Measurements from ENCODE around the gene IZUMO1. TPM values are rescaled to one million over a fixed set of nuclear protein-coding genes. Genes with fewer than 3 reads are reported as not detected.

IZUMO1 gene
- polyA plus RNA-seq, 1 donor from 2014 or later: not detected

- Histone ChIP-seq H3K4me3 (ENCODE audit: low read length) (no peak overlapping the region), H3K9me3 (ENCODE audit: low read length) (no peaks in the 10 kb centered on the region), H3F3A (ENCODE audit: insufficient read depth, low read length, poor library complexity, severe bottlenecking) (no peaks in the 10 kb centered on the region), H3K27me3 (ENCODE audit: insufficient read depth, low read depth, low read length) (no peaks in the 10 kb centered on the region), H3K27ac (ENCODE audit: low read length) (no peak overlapping the region), H3K9ac (ENCODE audit: low read length) (no peak overlapping the region), H3K9me2 (ENCODE audit: insufficient read depth, low read length) (no peaks in the 10 kb centered on the region), H3K36me3 (ENCODE audit: insufficient read depth, low read length) (no peaks in the 10 kb centered on the region), H4K20me1 (ENCODE audit: insufficient read depth) (no peaks in the 10 kb centered on the region), H3K79me2 (replicated peaks; ENCODE audit: insufficient read depth, low read length) (no peaks in the 10 kb centered on the region), H2AFZ (ENCODE audit: low read depth, low read length) (no peak overlapping the region), H3K4me2 (ENCODE audit: low read length) (no peak overlapping the region)
- no peak for TF ChIP-seq EP300 (conservative IDR thresholded peaks at IDR 0.05; ENCODE audit: poor library complexity, severe bottlenecking)
- TF ChIP-seq EZH2 (IDR thresholded peaks at IDR 0.05; ENCODE audit: borderline replicate concordance, insufficient read depth, low read length, poor library complexity, severe bottlenecking): no peak
- TF ChIP-seq, protein P1, sequence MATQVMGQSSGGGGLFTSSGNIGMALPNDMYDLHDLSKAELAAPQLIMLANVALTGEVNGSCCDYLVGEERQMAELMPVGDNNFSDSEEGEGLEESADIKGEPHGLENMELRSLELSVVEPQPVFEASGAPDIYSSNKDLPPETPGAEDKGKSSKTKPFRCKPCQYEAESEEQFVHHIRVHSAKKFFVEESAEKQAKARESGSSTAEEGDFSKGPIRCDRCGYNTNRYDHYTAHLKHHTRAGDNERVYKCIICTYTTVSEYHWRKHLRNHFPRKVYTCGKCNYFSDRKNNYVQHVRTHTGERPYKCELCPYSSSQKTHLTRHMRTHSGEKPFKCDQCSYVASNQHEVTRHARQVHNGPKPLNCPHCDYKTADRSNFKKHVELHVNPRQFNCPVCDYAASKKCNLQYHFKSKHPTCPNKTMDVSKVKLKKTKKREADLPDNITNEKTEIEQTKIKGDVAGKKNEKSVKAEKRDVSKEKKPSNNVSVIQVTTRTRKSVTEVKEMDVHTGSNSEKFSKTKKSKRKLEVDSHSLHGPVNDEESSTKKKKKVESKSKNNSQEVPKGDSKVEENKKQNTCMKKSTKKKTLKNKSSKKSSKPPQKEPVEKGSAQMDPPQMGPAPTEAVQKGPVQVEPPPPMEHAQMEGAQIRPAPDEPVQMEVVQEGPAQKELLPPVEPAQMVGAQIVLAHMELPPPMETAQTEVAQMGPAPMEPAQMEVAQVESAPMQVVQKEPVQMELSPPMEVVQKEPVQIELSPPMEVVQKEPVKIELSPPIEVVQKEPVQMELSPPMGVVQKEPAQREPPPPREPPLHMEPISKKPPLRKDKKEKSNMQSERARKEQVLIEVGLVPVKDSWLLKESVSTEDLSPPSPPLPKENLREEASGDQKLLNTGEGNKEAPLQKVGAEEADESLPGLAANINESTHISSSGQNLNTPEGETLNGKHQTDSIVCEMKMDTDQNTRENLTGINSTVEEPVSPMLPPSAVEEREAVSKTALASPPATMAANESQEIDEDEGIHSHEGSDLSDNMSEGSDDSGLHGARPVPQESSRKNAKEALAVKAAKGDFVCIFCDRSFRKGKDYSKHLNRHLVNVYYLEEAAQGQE (IDR thresholded peaks at IDR 0.05; ENCODE audit: borderline replicate concordance): no peak
- TF ChIP-seq CTCF (IDR thresholded peaks at IDR 0.05; ENCODE audit: poor library complexity, severe bottlenecking): no peak
- TF ChIP-seq MXI1 (conservative IDR thresholded peaks at IDR 0.05; ENCODE audit: poor library complexity, severe bottlenecking): no peak
These were observed 17.6 kb downstream of the IZUMO1 start for GRCh38 chr19:48728911-48729664.

DNA sequence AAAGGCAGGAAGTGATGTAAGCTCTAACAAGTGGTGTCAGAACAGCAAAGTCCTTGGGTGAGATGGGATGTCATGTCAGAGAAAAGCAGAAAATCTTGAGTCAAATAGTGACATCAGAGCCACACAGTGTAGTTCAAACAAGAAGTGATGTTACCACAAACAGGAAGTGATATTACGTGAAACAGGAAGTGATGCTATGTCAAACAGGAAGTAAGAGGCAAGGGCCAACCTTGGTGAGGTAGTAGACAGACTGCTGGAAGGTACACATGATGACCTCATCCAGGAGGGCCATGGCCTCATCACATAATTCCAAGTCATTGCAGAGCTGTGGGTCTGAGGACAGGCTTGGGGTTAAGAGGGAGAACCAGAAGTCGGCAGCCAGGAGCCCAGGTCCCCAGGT, 20.2 kb downstream of the IZUMO1 start:
- no peak overlapping the region for H3K4me3 ChIP-seq (ENCODE audit: low read length)
- no peaks in the 10 kb centered on the region for H3K27me3 ChIP-seq (ENCODE audit: insufficient read depth, low read depth, low read length)
- H3K9me2 ChIP-seq (ENCODE audit: insufficient read depth, low read length): no peaks in the 10 kb centered on the region
- no peaks in the 10 kb centered on the region for H4K20me1 ChIP-seq (ENCODE audit: insufficient read depth)
- H3K9ac ChIP-seq (ENCODE audit: low read length): no peak overlapping the region
- H3K4me2 ChIP-seq (ENCODE audit: low read length): no peak overlapping the region
- no peak for TF ChIP-seq MXI1 (conservative IDR thresholded peaks at IDR 0.05; ENCODE audit: poor library complexity, severe bottlenecking)
- no peak for TF ChIP-seq SMC3 (conservative IDR thresholded peaks at IDR 0.05; ENCODE audit: poor library complexity)
- TF ChIP-seq POLR2AphosphoS5 (IDR thresholded peaks at IDR 0.05): no peak
- no peak overlapping the region for H3K27ac ChIP-seq (ENCODE audit: low read length)
- no peaks in the 10 kb centered on the region for H3K9me3 ChIP-seq (ENCODE audit: low read length)
- H2AFZ ChIP-seq (ENCODE audit: low read depth, low read length): no peak overlapping the region
- H3F3A ChIP-seq (ENCODE audit: insufficient read depth, low read length, poor library complexity, severe bottlenecking): no peaks in the 10 kb centered on the region
- no peaks in the 10 kb centered on the region for H3K79me2 ChIP-seq (replicated peaks; ENCODE audit: insufficient read depth, low read length)
- H3K36me3 ChIP-seq (ENCODE audit: insufficient read depth, low read length): no peaks in the 10 kb centered on the region
